ENCODE data around the gene CAPN11. TPM values are rescaled to one million over a fixed set of nuclear protein-coding genes. Genes with fewer than 3 reads are reported as not detected.

Gene CAPN11
- polyA plus RNA-seq, 1 donor from 2014 or later = not detected

DNA sequence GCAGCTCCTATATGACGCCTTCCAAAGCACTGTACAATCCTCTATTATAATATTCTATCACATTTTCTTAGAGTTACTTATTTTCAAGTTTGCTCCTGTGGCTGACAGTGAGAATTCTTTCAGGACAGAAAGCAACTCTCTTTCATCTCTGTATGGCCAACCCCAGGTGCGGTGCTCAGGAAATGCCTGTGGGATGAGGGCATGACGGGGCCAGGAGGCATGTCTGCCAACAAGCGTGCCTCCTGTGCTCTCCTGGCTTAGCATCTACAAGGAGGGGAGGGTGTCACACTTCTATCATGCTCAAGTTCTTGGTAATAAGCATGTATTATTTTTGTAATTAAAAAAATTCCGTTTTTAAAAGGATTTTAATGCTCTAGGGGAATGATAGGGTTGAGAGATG is 42.8 kb upstream of the CAPN11 start:
- Histone ChIP-seq H2AFZ (ENCODE audit: low read depth, low read length) (no peak overlapping the region), H3K4me2 (ENCODE audit: low read length) (no peak overlapping the region), H3K27me3 (ENCODE audit: insufficient read depth, low read depth, low read length) (no peaks in the 10 kb centered on the region), H3K9ac (ENCODE audit: low read length) (no peak overlapping the region), H3K27ac (ENCODE audit: low read length) (no peak overlapping the region), H4K20me1 (ENCODE audit: insufficient read depth) (no peaks in the 10 kb centered on the region), H3K4me3 (ENCODE audit: low read length) (no peak overlapping the region), H3K9me2 (ENCODE audit: insufficient read depth, low read length) (no peaks in the 10 kb centered on the region), H3K36me3 (ENCODE audit: insufficient read depth, low read length) (no peaks in the 10 kb centered on the region), H3K9me3 (ENCODE audit: low read length) (no peaks in the 10 kb centered on the region), H3F3A (ENCODE audit: insufficient read depth, low read length, poor library complexity, severe bottlenecking) (no peaks in the 10 kb centered on the region), H3K79me2 (replicated peaks; ENCODE audit: insufficient read depth, low read length) (peaks cover 29% of the 10 kb centered on the region)
- no peak for TF ChIP-seq TAF1 (IDR thresholded peaks at IDR 0.05; ENCODE audit: low read depth)
- TF ChIP-seq REST (IDR thresholded peaks at IDR 0.05; ENCODE audit: borderline replicate concordance) = no peak
- no peak for TF ChIP-seq EP300 (conservative IDR thresholded peaks at IDR 0.05; ENCODE audit: poor library complexity, severe bottlenecking)
- no peak for TF ChIP-seq SMC3 (conservative IDR thresholded peaks at IDR 0.05; ENCODE audit: poor library complexity)
- TF ChIP-seq, protein P1, sequence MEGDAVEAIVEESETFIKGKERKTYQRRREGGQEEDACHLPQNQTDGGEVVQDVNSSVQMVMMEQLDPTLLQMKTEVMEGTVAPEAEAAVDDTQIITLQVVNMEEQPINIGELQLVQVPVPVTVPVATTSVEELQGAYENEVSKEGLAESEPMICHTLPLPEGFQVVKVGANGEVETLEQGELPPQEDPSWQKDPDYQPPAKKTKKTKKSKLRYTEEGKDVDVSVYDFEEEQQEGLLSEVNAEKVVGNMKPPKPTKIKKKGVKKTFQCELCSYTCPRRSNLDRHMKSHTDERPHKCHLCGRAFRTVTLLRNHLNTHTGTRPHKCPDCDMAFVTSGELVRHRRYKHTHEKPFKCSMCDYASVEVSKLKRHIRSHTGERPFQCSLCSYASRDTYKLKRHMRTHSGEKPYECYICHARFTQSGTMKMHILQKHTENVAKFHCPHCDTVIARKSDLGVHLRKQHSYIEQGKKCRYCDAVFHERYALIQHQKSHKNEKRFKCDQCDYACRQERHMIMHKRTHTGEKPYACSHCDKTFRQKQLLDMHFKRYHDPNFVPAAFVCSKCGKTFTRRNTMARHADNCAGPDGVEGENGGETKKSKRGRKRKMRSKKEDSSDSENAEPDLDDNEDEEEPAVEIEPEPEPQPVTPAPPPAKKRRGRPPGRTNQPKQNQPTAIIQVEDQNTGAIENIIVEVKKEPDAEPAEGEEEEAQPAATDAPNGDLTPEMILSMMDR (IDR thresholded peaks at IDR 0.05; ENCODE audit: poor library complexity, severe bottlenecking) = no peak
- no peak for TF ChIP-seq EZH2 (IDR thresholded peaks at IDR 0.05; ENCODE audit: borderline replicate concordance, insufficient read depth, low read length, poor library complexity, severe bottlenecking)

GRCh38 chr6:44116641-44117382 is 41.8 kb upstream of the CAPN11 start:
- Histone ChIP-seq H3K4me3 (ENCODE audit: low read length) (no peak overlapping the region), H3K4me2 (ENCODE audit: low read length) (no peak overlapping the region), H3K9ac (ENCODE audit: low read length) (no peak overlapping the region), H3K79me2 (replicated peaks; ENCODE audit: insufficient read depth, low read length) (peaks cover 31% of the 10 kb centered on the region), H3K27me3 (ENCODE audit: insufficient read depth, low read depth, low read length) (no peaks in the 10 kb centered on the region), H3K9me2 (ENCODE audit: insufficient read depth, low read length) (no peaks in the 10 kb centered on the region), H3K9me3 (ENCODE audit: low read length) (no peaks in the 10 kb centered on the region), H3K27ac (ENCODE audit: low read length) (no peak overlapping the region), H3K36me3 (ENCODE audit: insufficient read depth, low read length) (no peaks in the 10 kb centered on the region), H2AFZ (ENCODE audit: low read depth, low read length) (no peak overlapping the region), H4K20me1 (ENCODE audit: insufficient read depth) (no peaks in the 10 kb centered on the region), H3F3A (ENCODE audit: insufficient read depth, low read length, poor library complexity, severe bottlenecking) (no peaks in the 10 kb centered on the region)
- TF ChIP-seq TAF1 (IDR thresholded peaks at IDR 0.05; ENCODE audit: low read depth) (no peak), SMC3 (conservative IDR thresholded peaks at IDR 0.05; ENCODE audit: poor library complexity) (no peak), EP300 (conservative IDR thresholded peaks at IDR 0.05; ENCODE audit: poor library complexity, severe bottlenecking) (no peak), REST (IDR thresholded peaks at IDR 0.05; ENCODE audit: borderline replicate concordance) (no peak), RAD21 (conservative IDR thresholded peaks at IDR 0.05) (no peak), EZH2 (IDR thresholded peaks at IDR 0.05; ENCODE audit: borderline replicate concordance, insufficient read depth, low read length, poor library complexity, severe bottlenecking) (no peak), MXI1 (conservative IDR thresholded peaks at IDR 0.05; ENCODE audit: poor library complexity, severe bottlenecking) (no peak), POLR2AphosphoS5 (IDR thresholded peaks at IDR 0.05) (no peak)
- TF ChIP-seq, protein P1 (IDR thresholded peaks at IDR 0.05; ENCODE audit: poor library complexity, severe bottlenecking) = no peak

All from neural cell (in vitro differentiated cells).